GM20431 (cell line): Measurements from ENCODE around the gene ST8SIA5.

Experiments used
- in situ Hi-C: fragments of 300-500 bp; cut with MseI, MboI; formaldehyde crosslinking; loops from one replicate; pipeline ENCODE4 v1.15.0; 2020; ENCODE audit warnings: low sequenced_read_pairs; ENCODE audit not compliant: unreplicated experiment

The ST8SIA5 gene

DNA sequence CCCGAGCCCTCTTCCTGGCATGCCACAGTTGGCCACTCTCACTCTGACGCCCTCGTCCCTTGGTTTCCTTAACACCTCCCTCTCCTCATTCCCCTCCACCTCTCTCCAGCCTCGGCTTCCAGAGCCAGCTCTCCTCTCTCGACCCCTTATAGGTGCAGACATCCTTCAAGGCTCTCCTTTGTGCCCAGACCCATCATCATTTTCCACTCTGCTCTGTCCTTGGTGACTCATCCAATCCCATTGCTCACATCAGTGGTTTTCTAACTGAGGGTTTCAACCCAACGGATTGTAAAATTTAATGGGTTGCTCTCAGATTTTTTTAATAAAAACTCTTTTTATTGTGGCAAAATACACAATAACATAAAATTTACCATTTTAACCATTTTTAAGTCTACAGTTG, 6.2 kb downstream of the ST8SIA5 start:
- in situ Hi-C loops = no loop called here

DNA sequence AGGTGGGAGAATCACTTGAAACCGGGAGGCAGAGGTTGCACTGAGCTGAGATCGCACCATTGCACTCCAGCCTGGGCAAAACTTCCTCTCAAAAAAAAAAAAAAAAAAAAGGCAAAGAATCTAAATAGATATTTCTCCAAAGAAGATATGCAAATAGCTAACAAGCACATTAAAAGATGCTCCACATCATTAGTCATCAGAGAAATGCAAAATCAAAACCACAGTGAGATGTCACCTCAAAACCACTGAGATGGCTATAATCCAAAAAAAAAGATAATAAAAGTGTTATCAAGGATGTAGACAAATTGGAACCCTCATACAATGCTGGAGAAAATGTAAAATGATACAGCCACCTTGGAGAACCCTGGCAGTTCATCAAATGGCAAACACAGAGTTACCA, 8.4 kb downstream of the ST8SIA5 start:
- in situ Hi-C loops = no loop called here

DNA sequence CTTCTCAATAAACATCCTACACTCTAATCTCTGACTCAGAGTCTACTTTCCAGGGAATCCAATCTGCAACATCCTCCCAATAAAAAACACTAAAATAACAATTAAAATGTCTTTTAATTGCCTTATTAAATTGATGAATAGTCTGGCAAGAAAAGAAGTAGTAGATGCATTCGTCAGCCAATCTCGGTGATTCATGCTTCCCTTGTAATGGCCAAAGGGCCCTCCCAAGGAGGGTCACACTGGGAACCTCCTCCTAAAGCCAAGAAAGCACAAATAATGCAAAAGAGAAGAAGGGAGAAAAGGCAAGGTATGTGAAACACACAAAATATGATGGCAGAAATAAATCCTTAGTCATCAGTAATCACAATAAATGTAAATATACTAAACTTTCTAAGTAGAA, 16.8 kb downstream of the ST8SIA5 start:
- in situ Hi-C loops = no loop called here

DNA sequence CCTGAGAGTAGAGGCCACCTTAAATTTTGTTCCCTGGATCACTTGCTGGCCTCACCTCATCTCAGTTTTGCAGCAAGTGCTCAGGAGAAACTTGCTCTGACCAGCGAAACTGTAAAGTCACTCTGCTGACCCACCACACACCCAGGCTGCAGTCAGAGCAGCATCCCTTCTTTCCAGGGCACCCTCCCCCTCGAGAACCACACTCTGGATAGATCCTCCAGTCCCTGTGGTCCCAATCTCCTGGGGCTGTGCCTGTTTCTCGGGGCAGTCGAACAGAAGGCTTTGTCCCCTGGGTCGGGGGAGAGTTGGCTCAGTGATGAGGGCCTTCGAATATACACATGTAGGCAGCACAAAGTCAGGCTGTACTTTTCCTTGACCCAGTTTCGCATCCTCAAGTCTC, 18.4 kb downstream of the ST8SIA5 start:
- in situ Hi-C loops = no loop called here

DNA sequence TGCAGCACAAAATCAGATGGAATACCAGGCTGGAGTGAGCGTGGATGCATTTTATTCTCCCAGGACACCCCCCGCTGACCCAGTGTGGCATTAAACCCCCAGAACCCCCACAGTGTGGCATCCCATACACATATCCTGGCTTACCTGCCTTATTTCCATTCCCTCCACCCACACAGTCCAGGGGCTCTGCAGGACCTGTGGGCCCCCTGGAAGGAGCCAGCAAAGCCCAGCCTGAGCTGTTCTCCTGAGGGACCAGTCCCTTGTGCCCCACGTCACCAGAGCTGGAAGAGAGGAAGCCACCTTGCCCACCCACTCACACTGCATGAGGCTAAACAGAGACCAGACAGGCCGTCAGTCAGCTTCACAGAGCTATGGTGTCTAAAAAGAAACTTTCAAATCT, 20.1 kb downstream of the ST8SIA5 start:
- in situ Hi-C loops = no loop called here

DNA sequence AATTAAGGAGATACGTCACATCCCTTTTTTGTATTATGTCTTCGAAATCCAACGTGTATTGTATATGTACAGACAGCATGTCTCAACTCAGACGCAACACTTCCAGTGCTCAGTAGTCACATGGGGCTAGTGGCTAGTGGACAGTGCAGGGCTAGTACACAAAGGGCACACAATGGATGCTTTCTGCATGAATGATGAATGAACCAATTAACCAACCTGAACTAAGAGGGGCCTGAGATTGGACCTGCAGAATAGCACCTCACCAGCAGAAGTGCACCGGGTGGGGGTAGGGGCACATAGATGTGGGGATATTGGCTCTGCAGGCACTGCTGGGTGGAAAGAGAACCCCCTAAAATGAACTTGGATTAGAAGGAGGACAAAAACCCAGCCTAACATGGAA, 20.7 kb downstream of the ST8SIA5 start:
- in situ Hi-C loops = no loop called here

DNA sequence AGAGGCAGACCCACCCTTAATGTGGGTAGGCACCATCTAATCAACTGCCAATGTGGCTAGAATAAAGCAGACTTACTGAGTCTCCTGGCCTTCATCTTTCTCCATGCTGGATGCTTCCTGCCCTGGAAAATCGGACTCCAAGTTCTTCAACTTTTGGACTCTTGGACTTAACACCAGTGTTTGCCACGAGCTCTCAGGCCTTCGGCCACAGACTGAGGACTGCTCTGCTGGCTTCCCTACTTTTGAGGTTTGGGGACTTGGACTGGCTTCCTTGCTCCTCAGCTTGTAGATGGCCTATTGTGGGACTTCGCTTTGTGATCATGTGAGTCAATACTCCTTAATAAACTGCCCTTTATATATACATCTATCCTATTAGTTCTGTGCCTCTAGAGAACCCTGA, 21.9 kb downstream of the ST8SIA5 start:
- in situ Hi-C loops = no loop called here

DNA sequence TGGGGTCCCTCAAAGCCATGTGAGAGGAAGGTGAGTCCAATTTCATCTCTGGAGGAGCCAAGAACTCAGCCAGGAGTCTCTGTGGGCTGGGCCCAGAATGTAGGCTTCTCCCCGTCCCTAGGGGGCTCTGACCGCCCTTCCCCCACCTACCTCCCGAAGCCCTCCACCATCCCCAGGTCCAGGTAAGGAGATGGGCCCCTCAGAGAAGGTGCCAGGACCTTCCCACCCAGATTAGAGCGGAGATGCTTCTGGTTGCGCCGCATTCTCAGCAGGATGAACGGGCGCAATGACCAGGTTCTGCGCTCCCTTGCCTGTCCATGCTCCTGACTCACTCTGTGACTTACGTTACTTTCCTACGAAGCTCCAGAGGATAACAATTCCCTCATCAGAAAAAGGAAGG, 23.0 kb downstream of the ST8SIA5 start:
- in situ Hi-C loops = no loop called here

DNA sequence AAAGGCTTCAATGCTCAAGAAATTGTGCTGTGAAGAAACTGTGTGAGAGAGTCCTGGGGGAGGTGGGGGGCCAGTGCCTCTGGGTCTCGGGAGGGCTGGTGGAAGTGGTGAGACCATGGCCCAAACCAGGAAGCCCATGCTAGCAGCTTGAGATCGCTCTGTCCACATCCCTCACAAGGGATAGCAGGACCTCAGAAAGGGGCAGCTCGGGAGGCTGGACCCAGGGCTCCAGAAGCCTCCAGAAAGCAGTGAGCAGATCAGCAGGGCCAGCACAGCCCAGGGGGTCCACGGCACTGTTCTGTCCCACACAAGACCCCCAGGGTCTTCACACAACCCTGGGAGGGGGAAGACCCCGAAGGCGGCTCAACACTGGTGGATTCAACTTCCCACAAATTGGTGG, 24.1 kb downstream of the ST8SIA5 start:
- in situ Hi-C loops = no loop called here

DNA sequence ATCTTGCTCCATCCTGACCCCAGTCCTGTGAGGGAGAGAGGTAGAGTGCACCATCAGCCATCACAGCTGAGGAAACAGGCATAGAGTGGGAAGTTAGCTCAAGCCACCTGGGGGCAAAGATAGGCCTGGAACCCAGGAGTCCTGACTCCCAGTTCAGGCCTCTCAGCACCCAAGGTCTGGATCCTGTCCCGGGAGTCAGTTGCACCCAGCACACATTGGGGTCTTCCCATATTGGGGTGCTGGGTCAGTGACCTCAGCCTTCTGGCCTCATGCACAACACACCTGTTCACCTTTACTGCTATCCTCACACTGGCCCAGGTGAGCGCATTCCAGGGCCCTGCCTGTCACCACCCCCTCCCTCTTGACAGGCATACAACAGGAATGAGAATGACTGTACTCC, 24.7 kb downstream of the ST8SIA5 start:
- in situ Hi-C loops = no loop called here

DNA sequence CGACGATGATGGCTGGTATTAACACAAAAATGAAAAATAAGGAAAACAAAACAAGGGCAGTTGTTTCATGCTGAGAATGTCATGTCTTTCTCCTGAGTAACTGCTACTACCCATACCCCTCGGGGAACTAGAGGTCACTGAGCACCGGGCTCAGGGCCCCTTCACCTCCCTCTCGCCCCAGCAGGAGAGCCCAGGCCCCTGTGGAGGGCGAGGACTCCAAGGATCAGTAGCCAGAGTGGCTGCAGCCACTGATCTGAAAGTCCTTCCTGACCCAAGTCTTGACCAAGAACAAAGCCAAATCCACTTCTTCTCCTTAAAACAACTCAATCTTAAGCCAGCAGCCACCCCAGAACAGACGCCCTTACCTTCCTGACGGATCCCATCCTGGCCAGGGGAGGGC, 25.5 kb downstream of the ST8SIA5 start:
- in situ Hi-C loops = no loop called here

DNA sequence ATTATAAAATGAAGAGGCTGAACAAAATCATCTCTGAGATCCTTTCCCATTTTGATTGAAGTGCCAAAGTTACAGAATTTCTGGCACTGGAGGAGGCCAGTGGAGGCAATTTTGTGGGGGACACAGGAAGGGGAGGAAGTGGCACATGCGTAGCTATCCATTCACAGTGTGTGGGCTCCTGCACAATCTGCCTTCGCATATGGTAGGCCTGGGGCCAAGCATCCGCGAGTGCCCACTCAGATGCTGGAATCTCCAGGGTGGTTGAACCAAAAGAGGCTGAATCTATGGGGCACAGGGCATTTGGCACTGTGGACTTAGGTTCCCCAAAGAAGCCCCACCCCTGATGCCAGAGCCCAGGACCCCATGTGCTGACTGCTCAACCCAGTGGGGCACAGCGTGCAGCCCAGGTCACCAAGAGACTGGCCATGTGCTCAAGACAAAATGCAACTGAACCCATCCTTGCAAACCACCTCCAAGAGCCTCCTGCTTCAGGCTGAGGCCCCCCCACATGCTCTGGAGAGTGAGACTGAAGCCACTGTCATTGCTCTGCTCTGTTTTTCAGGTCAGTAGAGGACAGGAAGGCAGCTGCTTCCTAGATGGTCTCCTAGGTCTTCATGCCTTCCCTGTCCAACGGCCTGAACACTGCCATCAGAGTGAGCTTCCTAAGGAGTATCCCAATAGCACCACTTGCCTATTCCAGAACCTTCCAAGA, 28.5 kb downstream of the ST8SIA5 start:
- in situ Hi-C loops = no loop called here

DNA sequence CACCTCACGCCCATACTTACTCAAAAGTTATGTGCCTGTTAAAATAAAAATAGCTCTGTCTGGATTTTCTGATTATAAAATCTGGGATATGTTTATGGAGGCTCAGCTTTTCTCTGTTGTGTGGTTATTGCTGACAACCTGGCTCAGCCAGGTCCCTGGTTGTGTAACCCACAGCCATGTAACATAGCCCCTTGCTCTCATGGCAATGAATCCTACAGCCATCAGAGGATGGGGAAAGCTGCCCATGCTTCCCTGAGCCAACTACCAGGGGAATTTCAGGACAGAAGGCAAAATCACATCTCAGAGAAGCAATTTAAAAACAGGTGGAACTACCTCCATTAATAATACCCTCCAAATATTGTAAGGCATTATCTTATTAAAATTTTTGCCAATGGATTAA, 29.7 kb downstream of the ST8SIA5 start:
- in situ Hi-C loops = no loop called here

DNA sequence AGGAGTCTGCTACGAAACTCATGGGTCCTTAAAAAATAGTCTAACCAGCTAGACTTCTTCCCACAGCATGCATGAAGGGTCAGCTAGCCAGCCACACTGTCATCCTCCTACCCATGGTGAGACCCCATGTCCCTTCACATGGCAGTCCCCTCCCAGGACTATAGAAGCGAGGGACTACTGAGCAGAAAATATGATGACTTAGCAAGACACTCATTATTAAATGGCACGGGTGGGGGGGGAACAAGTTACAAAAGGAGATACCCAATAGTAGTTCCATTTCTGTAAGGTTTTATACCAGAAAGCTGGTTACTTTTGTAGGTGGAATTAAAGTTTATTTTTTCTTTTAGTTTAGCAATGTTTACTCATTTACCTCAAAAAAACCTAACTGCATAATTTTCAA, 31.5 kb downstream of the ST8SIA5 start:
- in situ Hi-C loops = no loop called here

DNA sequence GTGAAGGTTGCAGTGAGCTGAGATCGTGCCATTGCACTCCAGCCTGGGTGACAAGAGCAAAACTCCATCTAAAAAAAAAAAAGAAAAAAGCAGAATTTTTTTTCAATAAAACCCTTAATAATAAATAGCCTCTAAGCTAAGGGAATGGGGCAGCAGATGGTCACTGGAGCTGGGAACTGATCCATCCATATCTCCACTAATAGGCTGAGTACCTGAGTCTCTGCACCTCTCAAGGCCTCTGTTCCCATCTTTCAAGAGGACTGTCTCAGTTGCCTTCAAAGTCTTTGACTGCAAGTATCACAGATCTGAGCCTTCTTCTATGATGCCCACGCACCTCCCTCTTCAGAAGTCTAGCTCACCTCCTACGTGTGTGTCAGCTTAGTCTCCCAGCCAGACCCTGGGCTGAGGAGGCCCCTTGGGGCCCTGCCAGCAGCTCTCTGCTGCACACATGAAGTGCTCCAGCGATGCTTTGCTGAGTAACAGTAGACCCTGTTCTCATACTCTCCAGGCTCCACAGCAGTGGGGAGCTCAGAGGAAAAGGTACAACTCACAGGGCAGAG, 32.9 kb downstream of the ST8SIA5 start:
- in situ Hi-C loops = no loop called here

DNA sequence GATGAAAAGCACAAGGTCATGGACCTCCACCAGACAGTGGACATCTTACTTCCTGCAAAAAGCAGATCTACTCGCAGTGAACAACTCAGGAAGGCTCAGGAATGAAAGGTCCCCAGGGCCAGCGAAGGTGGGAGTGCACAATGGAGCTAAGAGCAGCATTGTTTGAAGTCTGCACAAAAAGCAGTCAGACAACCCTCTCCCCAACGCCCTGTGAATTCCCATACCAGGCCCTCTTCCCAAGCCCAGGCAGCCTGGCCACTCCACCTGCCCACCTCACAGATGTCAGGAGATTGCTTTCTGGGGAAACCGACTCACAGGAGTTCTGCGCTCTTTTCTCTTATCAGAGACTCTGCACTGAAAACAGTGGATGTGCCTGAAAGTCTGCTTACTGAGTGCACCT, 34.8 kb downstream of the ST8SIA5 start:
- in situ Hi-C loops = no loop called here

DNA sequence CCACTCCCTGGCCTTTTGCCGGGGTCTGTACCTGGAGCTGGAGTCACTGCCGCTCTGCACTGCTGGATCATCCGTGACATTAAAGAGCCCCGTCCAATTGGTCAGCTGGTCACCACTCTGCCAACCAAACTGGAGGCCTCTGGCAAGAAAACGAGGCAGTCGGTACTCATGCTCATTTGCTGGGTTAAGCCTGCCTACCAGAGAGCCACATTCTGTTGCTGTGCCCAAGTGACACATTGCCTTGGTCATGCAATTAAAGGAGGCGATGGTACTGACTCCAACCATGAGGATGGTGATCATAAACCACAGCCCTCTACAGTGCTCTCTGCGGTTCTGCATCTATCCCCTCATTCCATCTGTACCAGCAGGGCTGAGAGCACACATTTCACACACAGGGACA, 35.5 kb downstream of the ST8SIA5 start:
- in situ Hi-C loops = no loop called here

DNA sequence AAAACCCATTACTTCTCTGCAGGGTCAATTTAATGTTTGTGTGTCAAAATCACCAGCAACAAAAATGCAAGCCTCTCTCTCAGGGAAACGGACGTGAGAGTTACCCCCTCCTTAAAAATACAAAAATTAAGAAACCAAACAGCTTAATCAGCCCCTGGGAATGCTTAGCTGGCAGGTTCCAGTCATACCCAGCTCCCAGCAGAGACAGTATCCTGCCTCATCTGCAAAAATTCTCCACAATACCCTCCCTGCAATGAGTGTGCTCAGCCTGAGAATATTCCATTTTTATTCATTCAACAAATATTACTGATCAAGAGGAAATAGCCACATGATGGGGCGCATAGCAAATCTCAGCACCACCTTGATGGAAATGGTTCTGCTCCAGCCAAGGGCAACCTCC, 36.3 kb downstream of the ST8SIA5 start:
- in situ Hi-C loops = no loop called here

DNA sequence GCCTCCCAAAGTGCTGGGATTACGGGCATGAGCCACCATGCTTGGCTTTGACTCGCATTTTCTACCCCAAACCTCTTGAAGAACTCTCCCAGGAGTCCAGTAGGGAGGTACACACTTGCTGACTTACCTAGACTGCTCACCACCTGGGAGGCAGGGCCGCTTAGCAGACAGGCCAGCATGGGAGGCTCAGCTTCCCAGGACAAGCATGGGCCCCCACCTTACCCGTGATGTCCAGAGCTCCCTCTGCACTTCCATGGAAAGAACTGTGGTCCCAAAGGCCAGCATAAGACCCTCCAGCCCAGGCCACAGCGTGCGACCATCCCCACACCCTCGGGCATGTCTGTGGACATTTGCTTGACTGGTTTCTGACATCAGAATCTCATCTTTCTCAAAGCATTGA, 36.8 kb downstream of the ST8SIA5 start:
- in situ Hi-C loops = no loop called here

DNA sequence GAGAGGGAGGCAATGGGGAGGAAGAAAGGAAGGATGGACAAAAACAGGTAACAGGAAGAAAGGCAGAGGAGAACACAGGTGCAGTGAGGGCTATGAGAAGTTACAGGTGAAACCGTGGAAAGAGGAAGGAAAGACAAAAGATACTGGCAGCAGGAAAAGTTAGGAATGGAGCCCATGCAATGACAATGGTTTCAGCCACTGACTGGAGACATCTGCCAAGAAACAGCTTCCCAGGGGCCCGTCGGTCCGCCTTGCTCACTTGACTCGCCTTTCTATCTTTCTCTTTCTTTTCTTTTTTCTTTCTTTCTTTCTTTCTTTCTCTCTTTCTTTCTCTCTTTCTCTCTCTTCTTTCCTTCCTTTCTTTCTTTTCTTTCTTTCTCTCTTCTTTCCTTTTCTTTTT, 37.5 kb downstream of the ST8SIA5 start:
- in situ Hi-C loops = no loop called here

DNA sequence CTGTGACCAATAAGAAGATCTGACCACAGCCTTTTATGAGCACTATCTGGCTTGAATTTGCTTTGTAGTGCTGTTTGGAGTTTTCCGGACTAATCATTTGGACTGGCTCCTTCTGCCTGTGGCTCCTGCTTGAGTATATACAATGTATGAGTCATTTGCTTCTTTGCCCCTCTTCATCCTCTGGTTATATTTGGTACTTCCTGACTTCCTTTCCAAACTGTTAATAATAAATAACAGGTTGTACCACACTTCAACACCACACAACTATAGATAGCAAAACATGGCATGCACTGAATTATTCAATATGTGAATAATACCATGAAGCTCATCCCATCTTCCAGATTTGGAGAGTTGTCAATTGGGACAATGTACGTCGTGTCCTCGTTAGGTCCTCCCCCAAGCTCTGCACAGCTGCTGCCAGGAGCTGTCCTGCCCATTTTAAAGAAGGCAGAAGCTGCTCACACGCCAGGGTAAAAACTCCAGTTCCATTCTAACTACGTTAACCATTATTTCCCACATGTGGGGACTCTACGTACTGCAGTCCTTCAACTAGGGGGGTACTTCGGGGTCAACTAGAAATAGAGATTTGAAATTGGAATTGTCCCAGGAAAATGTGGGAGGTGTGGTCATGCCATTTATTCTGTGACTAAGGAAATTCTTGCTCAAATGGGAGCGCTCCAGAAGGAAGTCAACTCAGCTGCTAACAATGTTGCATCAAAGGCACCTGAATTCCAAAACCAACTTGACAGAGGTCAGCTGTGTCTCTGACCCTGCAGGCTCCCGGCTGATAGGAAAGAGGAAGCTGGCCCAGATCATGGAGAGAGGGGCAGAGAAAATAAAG, 38.1 kb downstream of the ST8SIA5 start:
- in situ Hi-C loops = no loop called here
